Measurements from ENCODE around the gene RUNX2.
A peak's percentile ranks its signal among the peaks of the same experiment; 100 is the strongest.

Gene RUNX2

GRCh38 chr6:45595010-45595851 lies 267.1 kb downstream of the RUNX2 start:
- no peak for DNase-seq

- DNase-seq, result no peak
Measured at GRCh38 chr6:45597424-45597823, 269.3 kb downstream of the RUNX2 start.

- DNase-seq, result no peak
Measured at GRCh38 chr6:45599053-45599452, 270.9 kb downstream of the RUNX2 start.

GRCh38 chr6:45605971-45606370 lies 277.8 kb downstream of the RUNX2 start:
- no peak for DNase-seq

GRCh38 chr6:45606831-45607400 lies 278.8 kb downstream of the RUNX2 start:
- no peak for DNase-seq

GRCh38 chr6:45607798-45608197 lies 279.7 kb downstream of the RUNX2 start:
- no peak for DNase-seq

- no peak for DNase-seq
Measured at GRCh38 chr6:45608252-45608913, 280.3 kb downstream of the RUNX2 start.

- DNase-seq, result no peak
Measured at GRCh38 chr6:45609141-45609638, 281.1 kb downstream of the RUNX2 start.

GRCh38 chr6:45610374-45610773 lies 282.2 kb downstream of the RUNX2 start:
- DNase-seq, result no peak

- DNase-seq, result no peak
Measured at GRCh38 chr6:45610832-45611231, 282.7 kb downstream of the RUNX2 start.

- DNase-seq, result no peak
Measured at GRCh38 chr6:45611491-45611890, 283.4 kb downstream of the RUNX2 start.

GRCh38 chr6:45613656-45614055 lies 285.5 kb downstream of the RUNX2 start:
- no peak for DNase-seq

GRCh38 chr6:45614488-45615285 lies 286.6 kb downstream of the RUNX2 start:
- DNase-seq, result no peak

- DNase-seq, result no peak
Measured at GRCh38 chr6:45616209-45616608, 288.1 kb downstream of the RUNX2 start.

GRCh38 chr6:45617441-45617840 lies 289.3 kb downstream of the RUNX2 start:
- DNase-seq, result no peak

GRCh38 chr6:45618259-45618658 lies 290.1 kb downstream of the RUNX2 start:
- DNase-seq, result no peak

GRCh38 chr6:45619211-45619760 lies 291.2 kb downstream of the RUNX2 start:
- DNase-seq, result no peak

GRCh38 chr6:45619994-45620471 lies 291.9 kb downstream of the RUNX2 start:
- peak; percentile 17 for DNase-seq

- no peak for DNase-seq
Measured at GRCh38 chr6:45624228-45624627, 296.1 kb downstream of the RUNX2 start.

GRCh38 chr6:45625191-45625664 lies 297.1 kb downstream of the RUNX2 start:
- DNase-seq, result no peak

GRCh38 chr6:45626087-45626891 lies 298.2 kb downstream of the RUNX2 start:
- no peak for DNase-seq

Data from CD4-positive, alpha-beta T cell treated with Interleukin-17A for 4 hours (primary cell).